WTC11 (cell line): ENCODE measurements around the gene ZRANB1.

Source experiments
- ATF3 ChIP-seq: sonication (generic); formaldehyde crosslinking; conservative IDR thresholded peaks from 2 replicates; pipeline ENCODE4 v1.8.1; 2022; ENCODE audit warnings: mild to moderate bottlenecking, missing genetic modification reagents
- CREM ChIP-seq: sonication (generic); formaldehyde crosslinking; IDR thresholded peaks from 2 replicates; pipeline ENCODE4 v1.8.1; 2022; ENCODE audit warnings: mild to moderate bottlenecking, missing genetic modification reagents, moderate library complexity
- CTCF ChIP-seq: fragments of 200-600 bp; IDR thresholded peaks from 2 replicates; pipeline ENCODE4 v1.8.0; 2022; ENCODE audit warnings: antibody characterized with exemption
- E2F5 ChIP-seq: sonication (generic); formaldehyde crosslinking; IDR thresholded peaks from 2 replicates; pipeline ENCODE4 v1.8.1; 2022; ENCODE audit warnings: mild to moderate bottlenecking, moderate library complexity, missing genetic modification reagents

GRCh38 chr10:124918191-124918830 lies 23.6 kb upstream of the ZRANB1 start:
- TF ChIP-seq CTCF = no peak
- no peak for TF ChIP-seq CREM (CRISPR knock-in tag)
- TF ChIP-seq E2F5 = no peak
- no peak for TF ChIP-seq ATF3
